ENCODE measurements around the gene NSMCE1.

Gene NSMCE1

DNA sequence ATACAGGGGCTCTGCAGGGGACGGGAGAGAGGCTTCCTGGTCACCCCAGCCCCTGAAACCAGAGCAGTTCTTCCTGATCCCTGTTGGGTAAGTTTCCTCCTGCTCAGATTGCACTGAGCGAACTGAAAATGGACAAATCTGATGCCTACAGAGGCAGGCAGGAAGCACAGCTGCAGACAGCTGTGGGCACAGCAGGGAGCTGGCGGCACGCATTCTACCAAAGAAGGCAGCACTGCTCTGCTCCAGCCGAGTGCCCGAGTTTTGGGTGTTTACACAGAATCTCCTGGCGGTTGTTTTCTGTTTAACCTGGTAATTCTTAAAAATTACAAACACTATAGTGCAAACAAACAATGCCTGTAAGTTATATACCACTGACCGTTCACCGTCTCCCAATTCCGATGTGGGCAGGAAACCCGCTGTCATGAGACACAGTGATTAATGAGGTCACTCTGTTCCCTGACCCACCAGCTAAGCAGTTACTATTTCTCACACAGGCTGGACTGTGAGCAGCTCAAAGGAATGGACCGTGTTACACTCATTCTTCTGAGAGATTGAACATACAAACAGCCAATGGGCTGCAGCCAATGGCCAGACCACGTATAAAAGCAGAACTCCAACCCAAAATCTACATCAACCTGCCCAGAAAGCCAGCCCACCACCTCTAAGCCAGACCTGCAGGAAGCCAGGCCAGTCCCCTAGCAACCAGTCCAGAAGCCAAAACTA is 25.5 kb downstream of the NSMCE1 start:
- no peak for DNase-seq (ENCODE audit: low read depth)

DNA sequence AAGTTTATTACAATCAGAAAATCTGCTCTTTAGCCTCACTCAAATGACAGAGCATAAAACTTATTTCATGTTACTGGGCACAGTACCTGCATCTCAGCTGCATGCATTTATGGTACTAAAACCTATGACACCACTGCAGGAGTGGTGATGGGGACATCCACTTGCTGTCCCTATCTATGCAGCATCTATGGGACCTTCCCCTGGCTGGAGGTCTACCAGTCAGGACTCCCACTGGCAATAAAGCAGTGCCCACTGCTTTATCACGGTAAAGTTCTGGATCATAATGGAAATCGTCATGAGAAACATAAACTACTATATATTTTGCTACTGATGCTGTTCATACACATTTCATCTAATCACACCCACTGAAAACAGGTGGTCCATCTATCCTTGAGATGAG is 26.2 kb downstream of the NSMCE1 start:
- DNase-seq (ENCODE audit: low read depth), result no peak

GRCh38 chr16:27241658-27242057 is 26.9 kb downstream of the NSMCE1 start:
- no peak for DNase-seq (ENCODE audit: low read depth)

DNA sequence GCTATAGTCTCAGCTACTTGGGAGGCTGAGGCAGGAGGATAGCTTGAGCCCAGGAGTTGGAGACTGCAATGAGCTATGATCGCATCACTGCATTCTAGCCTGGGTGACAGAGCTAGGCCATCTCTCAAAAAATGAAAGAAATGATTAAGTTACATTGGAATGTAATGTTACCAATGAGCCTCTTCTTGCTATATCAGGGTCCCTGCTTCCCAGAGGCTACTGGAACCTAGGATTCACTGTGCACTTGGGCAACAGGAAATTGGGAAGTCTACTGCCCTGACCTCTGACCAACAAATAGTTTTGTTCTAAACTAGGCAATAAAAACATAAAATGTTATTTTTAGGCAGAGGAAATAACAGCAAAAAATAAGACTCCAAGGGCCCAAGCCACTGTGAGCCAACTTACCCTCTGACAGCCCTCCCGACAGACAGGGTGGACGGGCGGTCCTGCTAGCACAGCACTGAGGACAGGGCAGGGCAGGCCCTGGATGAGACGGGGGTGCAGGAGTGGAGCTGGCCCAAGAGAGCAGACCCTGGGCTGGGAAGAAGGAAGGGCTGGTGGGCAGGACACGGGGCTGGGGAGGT is 27.5 kb downstream of the NSMCE1 start:
- DNase-seq (ENCODE audit: low read depth), result no peak

DNA sequence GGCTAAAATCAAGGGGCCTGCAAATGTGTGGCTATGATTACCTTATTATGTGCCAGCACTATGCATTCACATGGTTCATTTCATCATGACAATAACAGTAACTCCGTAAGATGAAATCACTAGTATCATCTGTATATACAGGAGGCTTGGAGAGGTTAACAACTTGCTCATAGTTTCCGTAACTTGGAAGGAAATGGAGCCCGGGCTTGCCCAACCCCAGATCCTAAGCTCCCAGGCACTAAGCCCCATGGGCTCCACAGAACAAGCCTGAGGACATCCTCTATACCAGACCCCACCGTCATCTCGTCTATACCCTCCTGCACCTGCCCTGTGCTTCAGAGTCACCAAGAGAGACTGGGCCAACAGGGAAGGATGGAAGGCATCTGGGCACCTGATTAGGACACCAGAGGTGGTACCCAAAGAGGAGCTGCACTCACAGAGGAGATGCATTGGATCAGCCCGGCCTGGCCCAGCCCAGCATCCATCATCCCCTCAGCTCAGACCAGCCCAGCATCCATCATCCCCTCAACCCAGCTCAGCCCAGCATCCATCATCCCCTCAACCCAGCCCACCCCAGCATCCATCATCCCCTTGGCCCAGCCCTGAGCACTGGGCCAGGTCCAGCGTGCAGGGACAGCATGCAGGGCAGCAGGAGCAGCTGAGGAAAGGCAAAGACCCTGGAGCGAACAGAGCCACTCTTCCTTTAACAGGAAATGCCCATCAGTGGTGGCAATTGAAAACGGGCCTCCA is 28.5 kb downstream of the NSMCE1 start:
- no peak for DNase-seq (ENCODE audit: low read depth)

GRCh38 chr16:27239026-27239425 is 29.5 kb downstream of the NSMCE1 start:
- no peak for DNase-seq (ENCODE audit: low read depth)

DNA sequence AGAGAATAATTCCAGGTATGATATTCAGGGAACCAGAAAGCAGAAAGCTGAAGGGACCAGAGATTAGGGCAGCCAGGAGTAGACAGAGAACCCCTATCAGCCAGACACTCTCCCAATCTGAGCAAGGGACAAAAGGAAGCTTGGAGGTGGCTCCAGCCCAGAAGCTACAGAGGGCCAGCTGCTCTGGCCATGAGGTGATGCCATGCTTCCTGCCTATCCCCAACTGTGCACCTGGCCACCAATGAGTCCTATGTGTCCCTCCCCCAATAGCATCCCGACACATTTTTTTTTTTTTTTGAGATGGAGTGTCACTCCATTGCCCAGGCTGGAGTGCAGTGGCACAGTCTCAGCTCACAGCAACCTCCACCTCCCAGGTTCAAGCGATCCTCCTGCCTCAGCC is 30.0 kb downstream of the NSMCE1 start:
- no peak for DNase-seq (ENCODE audit: low read depth)

- DNase-seq (ENCODE audit: low read depth), result no peak
Observed at GRCh38 chr16:27238016-27238587, 30.5 kb downstream of the NSMCE1 start.

DNA sequence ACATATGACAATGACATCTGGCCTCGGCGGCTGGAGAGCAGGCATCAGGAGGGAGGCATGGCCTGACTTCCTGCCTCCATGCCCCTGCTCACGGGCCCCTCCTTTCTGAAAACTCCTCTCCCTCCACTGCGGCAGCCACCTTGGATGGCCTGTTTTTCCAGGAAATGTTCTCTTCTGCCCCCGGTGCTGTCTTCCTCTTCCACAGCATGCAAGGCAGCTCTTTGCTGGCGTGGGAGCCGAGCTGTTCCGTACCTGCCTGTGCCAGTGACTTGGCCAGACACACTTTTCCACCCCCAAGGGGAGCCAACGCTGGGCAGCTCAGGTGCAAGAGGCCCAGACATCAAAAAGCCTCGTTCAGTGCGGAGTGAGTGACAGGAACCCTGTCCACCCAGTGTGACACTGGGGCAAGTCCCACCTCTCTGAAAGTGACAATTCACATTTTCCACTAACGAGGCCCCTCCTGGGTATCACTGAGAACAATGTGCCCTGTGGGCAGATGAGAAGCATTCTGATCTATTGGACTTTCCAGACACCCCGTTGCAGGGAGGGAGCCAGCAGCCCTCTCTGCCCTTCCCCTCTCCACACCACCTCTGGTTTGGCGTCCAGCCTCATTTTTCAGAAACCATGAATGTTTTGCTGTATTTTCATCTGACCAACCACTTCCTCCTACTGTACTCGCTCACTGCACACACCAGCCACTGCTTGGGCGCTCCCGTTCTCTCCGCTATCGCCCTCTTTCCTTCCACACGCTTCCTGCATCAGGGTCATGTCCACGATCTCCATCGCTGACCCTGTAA is 31.2 kb downstream of the NSMCE1 start:
- DNase-seq (ENCODE audit: low read depth), result peak; percentile 44

DNA sequence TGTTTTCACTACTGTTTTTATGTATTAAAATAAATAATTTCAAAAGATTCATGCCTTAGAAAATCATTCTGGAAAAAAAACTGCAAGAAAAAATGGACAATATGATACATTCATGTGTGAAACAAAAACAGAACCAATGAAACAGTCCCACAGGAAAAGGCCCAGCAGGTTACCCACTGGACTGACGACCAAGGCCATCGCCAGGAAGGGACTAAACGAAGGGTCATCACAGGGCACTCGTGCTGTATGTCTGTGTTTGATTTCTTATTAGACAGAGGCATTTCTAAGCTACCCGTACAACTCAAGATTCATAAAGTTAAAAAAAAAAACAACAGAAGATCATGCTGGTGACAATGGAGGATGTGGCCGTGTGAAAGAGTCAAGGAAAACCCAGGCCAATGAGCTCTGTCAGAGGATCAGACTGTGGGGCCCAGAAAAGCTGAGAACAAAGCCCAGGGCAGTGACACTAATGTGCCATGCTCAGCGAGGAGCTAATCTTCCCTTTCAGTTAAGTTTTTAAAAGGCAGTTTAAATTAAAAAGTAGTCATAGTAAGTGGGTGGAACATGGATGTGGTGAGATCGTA is 31.8 kb downstream of the NSMCE1 start:
- DNase-seq (ENCODE audit: low read depth), result no peak

GRCh38 chr16:27235938-27236245 is 32.7 kb downstream of the NSMCE1 start:
- DNase-seq (ENCODE audit: low read depth), result no peak

GRCh38 chr16:27235055-27235937 is 33.3 kb downstream of the NSMCE1 start:
- DNase-seq (ENCODE audit: low read depth), result peak; percentile 33

DNA sequence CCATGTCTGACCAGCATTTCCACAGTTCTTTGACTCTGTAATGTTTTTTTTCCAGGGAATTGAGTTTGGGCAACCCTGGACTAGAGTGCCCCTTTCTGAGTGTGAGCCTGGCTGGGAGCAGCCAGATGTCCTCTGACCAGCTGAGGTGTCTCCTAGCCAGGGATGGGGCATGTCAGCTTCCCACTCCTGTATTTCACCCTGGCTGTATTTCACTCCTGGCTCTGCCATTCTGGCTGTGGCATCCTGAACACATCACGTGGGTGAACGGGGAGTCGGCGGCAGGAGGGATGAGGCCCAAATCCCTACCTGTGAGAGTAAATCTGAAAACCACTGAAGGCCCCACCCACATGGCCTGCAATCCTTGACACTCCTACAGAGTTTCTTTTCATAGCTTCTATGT is 34.0 kb downstream of the NSMCE1 start:
- DNase-seq (ENCODE audit: low read depth), result no peak

- DNase-seq (ENCODE audit: low read depth), result no peak
Observed at GRCh38 chr16:27234171-27234570, 34.4 kb downstream of the NSMCE1 start.

- DNase-seq (ENCODE audit: low read depth), result no peak
Observed at GRCh38 chr16:27233731-27234130, 34.8 kb downstream of the NSMCE1 start.

DNA sequence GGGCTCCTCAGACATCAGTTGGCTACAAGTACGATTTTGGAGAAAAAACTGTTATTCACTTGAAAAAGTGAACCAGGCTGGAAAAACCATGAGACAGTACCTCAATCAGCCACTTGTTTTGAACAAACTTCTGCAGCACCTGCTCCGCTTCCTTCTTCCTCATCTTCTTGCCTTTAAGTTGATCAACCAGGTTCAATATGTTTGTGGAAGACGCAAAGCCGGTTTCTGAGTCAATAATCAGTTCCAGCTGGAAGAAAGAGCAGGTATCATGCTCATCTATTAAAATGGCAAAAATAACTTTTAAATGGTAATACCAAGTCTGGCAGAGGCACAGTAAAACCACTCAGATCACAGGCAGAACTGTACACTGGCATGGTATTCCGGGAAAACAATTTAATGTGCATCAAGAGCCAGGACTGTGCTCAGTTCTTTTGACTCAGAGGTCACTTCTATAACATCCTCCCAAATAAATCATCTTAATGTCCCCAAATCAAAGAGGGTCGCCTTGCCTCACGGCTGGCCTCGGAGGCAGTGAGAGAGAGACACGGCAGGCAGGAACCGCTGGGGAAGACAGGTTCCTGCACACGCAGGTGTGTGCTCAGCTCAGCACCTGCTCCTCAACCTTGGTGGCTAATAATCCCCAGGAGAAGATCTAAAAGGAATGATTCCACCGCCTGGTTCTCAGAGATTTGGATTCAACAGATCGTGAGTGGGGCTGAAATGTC is 35.5 kb downstream of the NSMCE1 start:
- no peak for DNase-seq (ENCODE audit: low read depth)

GRCh38 chr16:27232061-27232900 is 36.3 kb downstream of the NSMCE1 start:
- DNase-seq (ENCODE audit: low read depth), result no peak

DNA sequence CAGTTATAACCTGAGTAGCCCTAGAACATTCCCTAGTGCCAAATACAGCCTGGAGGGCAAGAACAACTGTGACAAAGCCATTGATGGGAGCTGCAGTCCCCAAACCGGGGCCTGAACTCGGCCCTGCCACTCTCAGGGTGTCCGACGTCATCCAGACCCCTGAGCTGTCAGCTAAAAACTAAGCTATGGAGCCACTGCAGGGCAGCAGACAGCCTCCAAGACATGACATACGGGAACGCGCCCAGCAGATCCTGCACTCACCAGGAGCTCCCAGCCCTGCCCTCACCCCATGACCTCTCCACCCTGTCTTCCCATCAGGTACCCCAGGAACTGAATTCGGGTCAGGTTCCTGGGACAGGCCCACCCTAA is 36.9 kb downstream of the NSMCE1 start:
- no peak for DNase-seq (ENCODE audit: low read depth)

DNA sequence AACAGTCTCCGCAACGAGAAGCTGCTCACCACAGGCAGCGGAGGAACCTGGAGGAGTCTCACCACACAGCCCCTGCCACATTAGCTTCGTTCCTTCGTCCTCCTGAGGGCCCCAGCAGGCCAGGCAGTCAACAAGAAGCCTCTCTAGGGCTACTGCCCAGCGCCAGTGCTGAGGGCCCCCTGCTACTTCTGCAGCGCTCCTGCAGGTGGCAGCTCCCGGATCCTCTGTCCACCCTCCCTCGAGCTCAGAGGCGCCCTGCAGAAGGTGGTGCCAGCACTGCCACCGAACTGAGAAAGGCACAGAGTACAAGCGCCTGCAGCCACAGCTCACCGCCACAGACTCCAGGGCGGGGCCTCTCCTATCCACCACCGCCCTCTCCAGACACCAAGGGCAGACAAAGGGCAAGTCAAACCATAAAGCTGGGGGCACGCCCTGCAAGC is 38.0 kb downstream of the NSMCE1 start:
- peak; percentile 25 for DNase-seq (ENCODE audit: low read depth)
